ENCODE results near the gene NFE2.

Gene NFE2

GRCh38 chr12:54296393-54297099, 4.3 kb downstream of the NFE2 start:
- no peak overlapping the region for H3K4me3 ChIP-seq (ENCODE audit: low read depth, low read length)
- TF ChIP-seq CTCF (IDR thresholded peaks at IDR 0.05; ENCODE audit: low read depth, low read length): no peak

- TF ChIP-seq CTCF (IDR thresholded peaks at IDR 0.05; ENCODE audit: low read depth, low read length): no peak
- H3K4me3 ChIP-seq (ENCODE audit: low read depth, low read length): no peak overlapping the region
Measured at GRCh38 chr12:54294953-54295566, 5.8 kb downstream of the NFE2 start.

GRCh38 chr12:54294152-54294952, 6.5 kb downstream of the NFE2 start:
- H3K4me3 ChIP-seq (ENCODE audit: low read depth, low read length): no peak overlapping the region
- TF ChIP-seq CTCF (IDR thresholded peaks at IDR 0.05; ENCODE audit: low read depth, low read length): peak; percentile 93

GRCh38 chr12:54292931-54293241, 7.9 kb downstream of the NFE2 start:
- no peak for TF ChIP-seq CTCF (IDR thresholded peaks at IDR 0.05; ENCODE audit: low read depth, low read length)
- H3K4me3 ChIP-seq (ENCODE audit: low read depth, low read length): no peak overlapping the region

- TF ChIP-seq CTCF (IDR thresholded peaks at IDR 0.05; ENCODE audit: low read depth, low read length): no peak
- no peak overlapping the region for H3K4me3 ChIP-seq (ENCODE audit: low read depth, low read length)
Measured at GRCh38 chr12:54292083-54292930, 8.5 kb downstream of the NFE2 start.

- H3K4me3 ChIP-seq (ENCODE audit: low read depth, low read length): no peak overlapping the region
- TF ChIP-seq CTCF (IDR thresholded peaks at IDR 0.05; ENCODE audit: low read depth, low read length): no peak
Measured at GRCh38 chr12:54287261-54288157, 13.3 kb downstream of the NFE2 start.
